GM12892 (cell line): ENCODE data around the gene CDK5R1.

Experiments used
- DNase-seq: peaks from one replicate; pipeline ENCODE4 v3.0.0; 2011; ENCODE audit not compliant: insufficient read length
- FAIRE-seq: peaks from 2 replicates; lab custom pipeline; 2011; peaks lifted over from hg19 to GRCh38; lab: Jason Lieb, UNC
- POLR2A ChIP-seq: IDR thresholded peaks from 2 replicates; pipeline ENCODE4 v1.6.1; 2011; ENCODE audit warnings: low read depth, low read length, control low read depth
- POLR2AphosphoS5 ChIP-seq: IDR thresholded peaks from 2 replicates; pipeline ENCODE4 v1.6.1; 2011; ENCODE audit warnings: low read depth, low read length, control low read depth
- TAF1 ChIP-seq: IDR thresholded peaks from 2 replicates; pipeline ENCODE4 v1.6.1; 2011; ENCODE audit warnings: low read depth, mild to moderate bottlenecking, control low read depth, low read length, borderline replicate concordance

The CDK5R1 gene

DNA sequence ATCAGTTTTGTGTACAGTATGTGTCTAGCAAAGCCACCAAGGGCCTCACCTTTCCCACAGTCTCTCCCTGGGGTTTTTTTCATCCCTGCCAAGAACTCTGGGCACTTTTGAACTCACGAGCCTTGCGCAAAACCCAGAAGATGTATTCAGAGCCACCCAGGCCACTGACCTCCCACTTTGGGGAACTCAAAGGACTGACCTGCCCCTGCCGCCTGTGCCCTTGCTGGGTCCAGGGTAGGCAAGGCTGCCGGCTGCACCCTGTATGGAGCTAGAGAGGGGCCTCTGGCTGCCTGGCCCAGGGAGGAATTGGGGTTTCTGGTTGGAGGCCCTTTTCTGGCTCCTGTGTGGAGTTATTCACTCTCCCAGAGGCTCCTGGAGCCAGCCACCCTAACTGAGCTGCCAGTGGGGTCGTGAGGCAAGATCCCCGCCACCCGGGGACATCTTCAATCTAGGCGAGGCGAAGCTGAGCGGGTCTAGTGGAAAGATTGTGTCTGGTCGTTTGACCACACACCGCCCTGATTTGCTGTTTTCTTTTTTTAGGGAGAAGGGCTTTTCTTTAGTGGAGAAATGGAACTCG, 1.9 kb downstream of the CDK5R1 start:
- DNase-seq (no peak), FAIRE-seq (no peak)
- TF ChIP-seq POLR2AphosphoS5 (no peak), POLR2A (no peak), TAF1 (no peak)

DNA sequence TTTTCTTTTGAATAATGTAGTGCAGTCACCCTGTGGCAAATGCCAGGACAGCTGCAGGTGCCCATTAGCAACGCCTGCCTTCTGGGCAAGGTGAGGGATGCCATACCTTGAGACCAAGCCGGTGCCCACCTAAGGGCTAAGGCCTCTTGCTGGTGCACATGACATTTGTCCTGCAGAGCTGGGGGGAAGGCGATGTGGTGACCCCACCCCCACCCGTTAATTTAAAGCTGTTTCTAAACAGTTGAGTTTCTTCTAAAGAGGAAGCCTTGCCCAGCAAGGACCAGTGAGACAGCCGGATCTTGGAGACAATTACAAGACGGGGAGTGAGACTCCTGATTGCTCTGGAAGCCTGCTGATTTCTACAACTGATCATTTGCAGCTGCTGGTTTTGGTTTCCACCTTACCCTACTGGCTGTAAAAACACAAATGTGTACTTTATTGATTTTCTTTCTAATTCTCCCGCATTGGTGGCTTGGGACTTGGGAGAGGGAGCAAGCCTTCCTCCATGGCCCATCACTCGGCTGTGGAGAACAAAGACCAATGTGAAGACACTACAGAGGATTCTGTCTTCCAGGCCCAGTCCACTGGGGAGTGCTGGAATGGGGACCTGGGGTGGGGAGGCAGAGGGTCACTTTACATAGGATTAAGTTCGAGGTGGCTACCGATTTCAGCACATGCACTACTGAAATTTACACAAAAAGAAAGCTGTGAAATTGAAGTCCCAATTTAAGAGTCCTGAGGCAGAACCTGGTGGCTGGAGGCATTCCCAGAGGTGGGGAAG, 2.7 kb downstream of the CDK5R1 start:
- DNase-seq (no peak), FAIRE-seq (peak; percentile 24)
- TF ChIP-seq TAF1 (no peak), POLR2AphosphoS5 (0 out of 2 replicates have a peak, but pooled peaks have one; percentile 17), POLR2A (peak; percentile 56)

DNA sequence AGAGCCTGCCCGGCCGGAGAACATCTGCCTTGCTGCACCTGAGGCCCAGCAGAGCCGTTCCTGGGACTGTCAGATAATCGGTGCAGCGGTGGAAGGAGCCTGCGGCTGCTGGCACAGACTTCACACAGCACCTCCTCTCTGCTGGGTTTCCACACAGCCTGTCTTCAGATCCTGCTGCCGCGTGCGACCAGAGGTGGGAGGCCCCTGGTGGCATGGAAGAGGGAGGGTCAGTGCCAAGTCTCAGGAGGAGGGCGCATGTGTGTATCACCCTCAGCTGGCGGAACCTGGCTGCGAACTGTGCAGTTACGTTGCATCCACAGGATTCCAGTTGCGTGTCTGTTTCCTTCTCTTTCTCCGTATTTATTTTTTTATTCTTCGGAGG, 3.3 kb downstream of the CDK5R1 start:
- no peak for DNase-seq
- TF ChIP-seq POLR2AphosphoS5 (peak; percentile 87), POLR2A (peak; percentile 75), TAF1 (no peak)
- peak; percentile 58 for FAIRE-seq

DNA sequence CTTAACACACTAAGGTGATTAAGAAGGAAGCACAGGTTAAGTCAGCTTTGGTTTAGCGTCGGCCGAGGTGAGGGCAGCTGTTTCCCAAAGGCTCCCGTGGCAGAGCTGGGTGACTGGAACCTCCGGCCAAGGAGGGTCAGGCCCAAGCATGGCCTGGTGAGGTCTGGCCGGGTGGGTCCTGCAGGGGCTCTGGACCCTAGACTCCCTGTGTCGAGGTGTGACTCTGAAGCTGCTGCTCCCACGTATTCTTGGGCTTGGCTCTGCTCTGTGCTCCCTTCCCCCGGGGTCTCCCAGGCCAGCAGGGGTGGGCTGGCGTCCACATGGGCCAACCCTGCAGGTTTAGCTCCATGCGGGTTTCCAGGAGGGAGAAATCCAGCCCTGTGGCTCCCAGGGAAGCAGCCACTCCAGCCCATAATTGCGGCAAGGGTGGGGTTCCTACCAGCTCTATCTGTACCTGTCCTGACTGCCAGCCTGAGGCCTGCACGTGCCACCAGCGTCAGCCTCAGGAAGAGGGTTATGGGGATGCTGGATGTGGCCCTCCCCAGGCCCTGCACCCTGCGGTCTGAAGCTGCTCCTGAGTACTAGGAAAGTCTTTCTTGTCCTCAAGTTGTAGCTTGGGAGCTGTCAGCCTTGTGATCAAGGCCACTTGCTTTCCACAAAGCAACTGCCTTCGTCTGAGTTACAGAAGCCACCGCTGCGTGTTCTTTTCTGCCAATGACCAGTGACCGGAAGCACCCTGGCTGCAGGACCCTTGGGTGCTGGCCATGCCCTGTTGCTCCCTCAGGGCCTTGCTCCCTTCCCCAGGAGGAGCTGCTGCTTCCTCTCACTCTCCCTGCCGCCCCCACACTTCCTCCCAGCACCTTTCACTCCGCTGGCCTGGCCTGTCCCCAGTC, 4.8 kb downstream of the CDK5R1 start:
- peak; percentile 84 for TF ChIP-seq POLR2AphosphoS5
- TF ChIP-seq POLR2A, result peak; percentile 69
- peak; percentile 44; the same call in 1 of the 2 replicates for TF ChIP-seq TAF1
- DNase-seq (no peak), FAIRE-seq (peak; percentile 92)

DNA sequence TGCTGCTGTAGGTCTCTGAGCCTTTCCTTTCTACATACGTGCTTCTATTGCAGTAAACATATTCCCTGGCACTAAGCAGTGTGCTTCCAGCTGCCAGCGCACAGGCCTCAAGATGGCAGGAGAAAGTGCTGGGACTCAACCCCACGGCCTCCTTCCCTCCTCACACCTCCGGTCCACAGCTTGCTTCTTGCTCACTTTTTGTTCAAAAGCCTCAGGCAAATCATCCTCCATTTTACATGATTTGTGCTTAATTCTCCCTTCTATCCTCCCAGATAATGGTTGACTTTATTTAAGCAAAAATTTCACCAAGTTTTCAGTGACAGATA, 5.4 kb downstream of the CDK5R1 start:
- TF ChIP-seq POLR2A (no peak), TAF1 (no peak), POLR2AphosphoS5 (no peak)
- DNase-seq (no peak), FAIRE-seq (no peak)

DNA sequence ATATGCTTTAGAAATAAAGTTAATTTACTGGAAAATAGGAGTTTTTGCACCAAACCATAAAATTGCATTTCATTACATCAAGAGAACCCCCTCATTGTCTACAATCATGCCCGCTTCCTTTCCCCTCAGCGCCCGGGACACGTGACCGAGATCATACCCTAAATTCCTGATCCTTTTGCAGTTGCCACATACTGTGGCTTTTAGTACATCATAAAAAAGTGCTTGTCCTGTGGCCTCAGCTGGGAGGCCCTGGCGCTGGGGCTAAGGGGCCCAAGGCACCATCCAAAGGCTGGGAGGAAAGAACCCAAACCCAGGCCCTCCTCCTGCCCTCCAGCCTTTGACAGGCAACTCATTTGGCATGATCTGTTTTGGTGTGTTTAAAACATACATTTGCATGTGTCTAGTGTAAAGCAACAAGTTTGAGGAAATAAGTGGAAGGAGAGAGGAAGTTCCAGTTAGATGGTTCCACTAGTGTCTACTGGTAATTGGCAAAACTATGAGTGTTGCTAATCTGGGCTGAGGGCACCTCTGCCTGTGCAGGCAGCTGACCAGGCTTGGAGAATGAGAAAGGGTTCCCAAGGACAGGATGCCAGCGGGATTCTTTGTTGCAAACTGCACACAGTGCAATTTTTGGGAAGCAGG, 6.0 kb downstream of the CDK5R1 start:
- peak; percentile 48 for FAIRE-seq
- TF ChIP-seq POLR2A (no peak), POLR2AphosphoS5 (0 out of 2 replicates have a peak, but pooled peaks have one; percentile 37), TAF1 (no peak)

DNA sequence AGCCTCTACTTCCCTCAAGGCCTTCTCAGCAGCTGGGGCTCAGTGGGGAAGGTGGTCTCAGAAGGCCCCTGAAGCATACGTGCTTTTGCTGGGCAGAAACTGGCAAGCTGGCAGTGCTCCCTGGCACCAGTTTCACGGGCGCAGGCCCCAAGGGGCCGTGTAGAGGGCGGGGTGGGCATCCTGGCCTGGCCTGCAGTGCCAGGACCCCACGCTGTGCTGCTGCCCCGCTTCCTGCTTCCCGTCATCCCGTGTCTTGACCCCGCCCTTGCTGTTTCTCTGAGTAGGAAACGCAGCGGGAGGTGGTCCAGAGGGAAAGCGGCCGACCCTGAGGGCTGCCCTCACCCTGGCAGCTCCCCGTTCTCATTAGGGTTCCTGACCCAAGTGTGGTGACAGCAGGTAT, 6.8 kb downstream of the CDK5R1 start:
- DNase-seq (no peak), FAIRE-seq (no peak)
- TF ChIP-seq POLR2A (no peak), POLR2AphosphoS5 (no peak), TAF1 (no peak)

More for the DNA sequence above, 6.0 kb downstream of the CDK5R1 start:
- DNase-seq, result no peak

DNA sequence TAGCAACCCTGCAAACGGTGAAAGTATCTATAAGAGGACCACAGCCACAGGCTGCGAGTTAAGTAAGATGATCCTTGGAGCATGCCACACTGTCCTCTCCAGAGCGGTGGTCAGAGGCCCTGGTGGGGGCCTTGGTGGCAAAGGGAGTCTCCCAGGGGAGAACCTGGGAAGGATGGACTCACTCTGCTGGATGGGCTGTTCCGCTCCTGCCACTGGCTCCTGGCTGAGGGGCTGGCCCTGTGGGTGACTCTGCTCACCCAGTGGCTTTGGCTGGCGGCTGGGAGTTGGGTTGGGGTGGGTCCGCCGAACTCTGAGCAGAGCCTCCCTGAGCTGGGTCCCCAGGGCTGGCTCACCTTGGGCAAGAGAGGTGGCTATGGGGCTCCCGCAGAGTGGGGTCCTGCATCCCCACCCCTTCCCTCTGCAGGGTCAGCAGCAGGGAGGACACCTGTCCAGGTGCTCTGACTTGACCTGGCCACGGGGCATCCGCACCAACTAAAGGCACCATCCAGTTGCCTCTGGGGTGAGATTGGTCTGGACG, 7.3 kb downstream of the CDK5R1 start:
- no peak for FAIRE-seq
- no peak for TF ChIP-seq TAF1
- TF ChIP-seq POLR2AphosphoS5, result no peak
- no peak for TF ChIP-seq POLR2A
- DNase-seq, result no peak

DNA sequence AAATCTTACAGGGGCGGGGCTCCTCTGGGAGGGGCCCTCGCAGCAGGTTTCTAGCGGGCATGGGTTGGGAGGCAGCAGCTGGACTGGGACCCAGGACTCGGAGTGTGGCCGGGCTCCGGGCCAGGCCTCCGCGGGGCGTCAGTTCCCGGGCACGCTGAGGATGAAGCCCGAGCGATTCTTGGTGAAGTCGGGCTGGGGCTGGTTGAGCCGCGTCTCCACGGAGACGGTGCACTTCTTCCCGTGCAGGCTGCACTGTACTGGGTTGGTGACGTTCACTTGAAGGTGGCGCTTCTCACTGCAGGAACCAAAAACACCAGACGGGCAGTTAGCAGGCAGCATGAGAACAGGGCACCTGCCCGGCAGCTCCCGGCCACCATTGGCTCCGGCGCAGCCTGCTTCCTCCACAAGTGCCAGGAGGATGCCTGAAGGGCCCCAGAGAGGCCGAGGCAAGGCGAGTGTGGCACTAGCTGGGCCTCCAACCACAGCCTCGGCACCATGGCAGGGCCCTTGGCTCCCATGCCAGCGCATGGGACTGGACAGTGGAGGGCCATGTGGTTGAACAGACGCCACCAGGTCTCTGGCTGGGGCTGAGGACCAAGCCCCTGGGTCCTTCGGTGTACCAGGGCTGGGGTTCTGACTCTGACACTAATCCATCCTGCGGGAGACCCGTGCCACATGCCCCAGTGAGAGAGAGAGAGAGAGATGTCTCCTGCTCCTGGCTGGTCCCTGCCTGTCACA, 8.0 kb downstream of the CDK5R1 start:
- no peak for DNase-seq
- no peak for FAIRE-seq
- TF ChIP-seq POLR2AphosphoS5, result no peak
- TF ChIP-seq TAF1, result no peak
- TF ChIP-seq POLR2A, result no peak
